ENCODE data around the gene AVPR1B. TPM values are rescaled to one million over a fixed set of nuclear protein-coding genes. Genes with fewer than 3 reads are reported as not detected.

The AVPR1B gene
- total and polyA plus RNA-seq, 2 of the 13 experiments (the other 11 are each of a cell fraction or from before 2014, with no cell fraction given), result 0.05 TPM; not detected in 1

- POLR2A ChIA-PET, result no interaction called here
- H3K9me3 ChIP-seq (ENCODE audit: low read length), result no peaks in the 10 kb centered on the region
- CTCF ChIA-PET (ENCODE audit: low intra/inter-chr PET ratio, low total read pairs), result no interaction called here
Measured at GRCh38 chr1:206065547-206066145, 51.5 kb downstream of the AVPR1B start.

More at GRCh38 chr1:206065547-206066145, 51.5 kb downstream of the AVPR1B start:
- Histone ChIP-seq H3K27ac (ENCODE audit: extremely low read length, insufficient read depth, low read length) (no peak overlapping the region), H3K4me1 (ENCODE audit: insufficient read depth, low read length) (no peaks in the 10 kb centered on the region), H3K27me3 (ENCODE audit: control insufficient read depth in 1 of 2, insufficient read depth in 2 of 2, low read length in 2 of 2) (no peaks in the 10 kb centered on the region), H2AFZ (ENCODE audit: low read length) (no peak overlapping the region), H3K9ac (ENCODE audit: insufficient read depth, low read depth, low read length) (no peak overlapping the region), H3K4me2 (ENCODE audit: low read depth, low read length) (no peak overlapping the region), H4K20me1 (ENCODE audit: insufficient read depth, low read length) (no peaks in the 10 kb centered on the region), H3K36me3 (replicated peaks in 1 of 2; ENCODE audit: control insufficient read depth in 1 of 2, insufficient read depth in 2 of 2, low read length in 2 of 2) (peaks cover 2 to 15% of the 10 kb centered on the region in 2 experiments; a peak in 4 of 5 replicates), H3K79me2 (ENCODE audit: insufficient read depth, low read length) (no peaks in the 10 kb centered on the region), H3K4me3 (replicated peaks in 1 of 3; ENCODE audit: insufficient read depth in 1 of 3, low read depth in 2 of 3, low read length in 3 of 3) (no peak overlapping the region)
- no TSS peak for BruUV-seq (replicated peaks)
- WGBS (ENCODE audit: low lambda C conversion rate), result 100% methylated on average over 3 of the region's 4 CpGs
- intact Hi-C loops (cut with micrococcal nuclease; ENCODE audit: unreplicated experiment) (no loop called here), in situ Hi-C loops (cut with HindIII; ENCODE audit: extremely low pct_ligation_motif_present, low pct_unique_long_range_greater_than_20kb) (no loop called here)
- TF ChIP-seq ERF (CRISPR knock-in tag; IDR thresholded peaks at IDR 0.05) (no peak), ZBTB25 (CRISPR knock-in tag; IDR thresholded peaks at IDR 0.05) (no peak), HOXA7 (CRISPR knock-in tag; IDR thresholded peaks at IDR 0.05) (no peak), ZFX (CRISPR knock-in tag; IDR thresholded peaks at IDR 0.05; ENCODE audit: low read depth) (no peak), ZNF503 (CRISPR knock-in tag; IDR thresholded peaks at IDR 0.05) (no peak), HNRNPK (IDR thresholded peaks at IDR 0.05; ENCODE audit: low read depth, low read length, poor library complexity, severe bottlenecking) (no peak), ZNF841 (CRISPR knock-in tag; IDR thresholded peaks at IDR 0.05; ENCODE audit: borderline replicate concordance) (no peak), SOX6 (IDR thresholded peaks at IDR 0.05) (no peak), SOX6 (CRISPR knock-in tag; IDR thresholded peaks at IDR 0.05) (no peak), ZFYVE20 (CRISPR knock-in tag; IDR thresholded peaks at IDR 0.05; ENCODE audit: borderline replicate concordance, low read depth) (no peak), SSRP1 (CRISPR knock-in tag; IDR thresholded peaks at IDR 0.05) (no peak), HNRNPLL (IDR thresholded peaks at IDR 0.05; ENCODE audit: low read depth, low read length, poor library complexity, severe bottlenecking) (no peak), REST (IDR thresholded peaks at IDR 0.05; ENCODE audit: borderline replicate concordance in 1 of 2, low read depth in 1 of 2, low read length in 2 of 2) (no peak), TSC22D2 (CRISPR knock-in tag; IDR thresholded peaks at IDR 0.05; ENCODE audit: borderline replicate concordance) (no peak), ZNF33A (CRISPR knock-in tag; IDR thresholded peaks at IDR 0.05; ENCODE audit: borderline replicate concordance) (no peak), RBM39 (IDR thresholded peaks at IDR 0.05; ENCODE audit: low read depth, low read length, poor library complexity, severe bottlenecking) (no peak), YY1 (IDR thresholded peaks at IDR 0.05; ENCODE audit: insufficient read depth, insufficient replicate concordance, low read depth, low read length) (no peak), MBNL3 (CRISPR knock-in tag; conservative IDR thresholded peaks at IDR 0.05) (no peak)
- DNase-seq (ENCODE audit: low spot score), result no peak
- no peak for FAIRE-seq
- ATAC-seq, result no peak
